ENCODE results near the gene NKAP.
A peak's percentile ranks its signal among the peaks of the same experiment; 100 is the strongest.
"Not testable (repeated sequence)": the region's sequence is repeated elsewhere in the genome, so short reads cannot be mapped to it uniquely, and the experiment has no call there.

The NKAP gene

GRCh38 chrX:119943185-119943988 lies at the start of gene NKAP:
Gene NKAP (minus strand): TSS chrX:119943751. CDS start chrX:119943605, 146 bp downstream.
- peak; percentile 58 for DNase-seq (ENCODE audit: low spot score)

- no peak for DNase-seq (ENCODE audit: low spot score)
Measured at GRCh38 chrX:119991005-119991787, 47.6 kb upstream of the NKAP start.

- no peak for DNase-seq (ENCODE audit: low spot score)
Measured at GRCh38 chrX:119990556-119991004, 47.0 kb upstream of the NKAP start.

GRCh38 chrX:119989905-119990555 lies 46.5 kb upstream of the NKAP start:
- DNase-seq (ENCODE audit: low spot score): no peak

- no peak for DNase-seq (ENCODE audit: low spot score)
Measured at GRCh38 chrX:119986203-119986602, 42.7 kb upstream of the NKAP start.

- no peak for DNase-seq (ENCODE audit: low spot score)
Measured at GRCh38 chrX:119984652-119985051, 41.1 kb upstream of the NKAP start.

GRCh38 chrX:119983494-119983893 lies 39.9 kb upstream of the NKAP start:
- DNase-seq (ENCODE audit: low spot score): no peak

- no peak for DNase-seq (ENCODE audit: low spot score)
Measured at GRCh38 chrX:119982145-119982544, 38.6 kb upstream of the NKAP start.

- DNase-seq (ENCODE audit: low spot score): no peak
Measured at GRCh38 chrX:119981286-119982070, 37.9 kb upstream of the NKAP start.

- DNase-seq (ENCODE audit: low spot score): not testable (repeated sequence)
Measured at GRCh38 chrX:119977172-119977571, 33.6 kb upstream of the NKAP start.

GRCh38 chrX:119971184-119971583 lies 27.6 kb upstream of the NKAP start:
- DNase-seq (ENCODE audit: low spot score): no peak

GRCh38 chrX:119970574-119970973 lies 27.0 kb upstream of the NKAP start:
- no peak for DNase-seq (ENCODE audit: low spot score)

- not testable (repeated sequence) for DNase-seq (ENCODE audit: low spot score)
Measured at GRCh38 chrX:119966837-119967236, 23.3 kb upstream of the NKAP start.

GRCh38 chrX:119960625-119961024 lies 17.1 kb upstream of the NKAP start:
- no peak for DNase-seq (ENCODE audit: low spot score)

- not testable (repeated sequence) for DNase-seq (ENCODE audit: low spot score)
Measured at GRCh38 chrX:119955807-119956570, 12.4 kb upstream of the NKAP start.

GRCh38 chrX:119954374-119954773 lies 10.8 kb upstream of the NKAP start:
- no peak for DNase-seq (ENCODE audit: low spot score)

- DNase-seq (ENCODE audit: low spot score): no peak
Measured at GRCh38 chrX:119948381-119948780, 4.8 kb upstream of the NKAP start.

GRCh38 chrX:119945481-119945880 lies 1.9 kb upstream of the NKAP start:
- no peak for DNase-seq (ENCODE audit: low spot score)

- DNase-seq (ENCODE audit: low spot score): no peak
Measured at GRCh38 chrX:119942831-119943184, 743 bp downstream of the NKAP start.

- DNase-seq (ENCODE audit: low spot score): no peak
Measured at GRCh38 chrX:119942173-119942819, 1.3 kb downstream of the NKAP start.

- no peak for DNase-seq (ENCODE audit: low spot score)
Measured at GRCh38 chrX:119941336-119941735, 2.2 kb downstream of the NKAP start.

All from kidney capillary endothelial cell (primary cell).